Liver (tissue), 3 donors: ENCODE results near the gene GCC2.
"Not testable (repeated sequence)": the region's sequence is repeated elsewhere in the genome, so short reads cannot be mapped to it uniquely, and the experiment has no call there.

ENCODE experiments used
- HNF4A ChIP-seq, 2 donors: conservative IDR thresholded peaks; 2 replicates each; pipeline ENCODE4 v1.6.1; 2016; ENCODE audit warnings: antibody characterized with exemption in 2 of 2, mild to moderate bottlenecking in 2 of 2
- HNF4G ChIP-seq: IDR thresholded peaks from 2 replicates; pipeline ENCODE4 v1.6.1; 2016; ENCODE audit warnings: antibody characterized with exemption
- YY1 ChIP-seq: IDR thresholded peaks from 2 replicates; pipeline ENCODE4 v1.6.1; 2016; ENCODE audit warnings: antibody characterized with exemption, mild to moderate bottlenecking
- TF ChIP-seq, protein P1 (sequence below): fragments of 150-350 bp; IDR thresholded peaks from 2 replicates; pipeline ENCODE4 v1.5.1; 2017; ENCODE audit warnings: improper control_type of control experiment, low read depth, low read length; ENCODE audit not compliant: missing input control
- donor health status: healthy.
- donor health status: healthy.

- not testable (repeated sequence) for TF ChIP-seq HNF4A (conservative IDR thresholded peaks at IDR 0.05); HNF4G; YY1
- TF ChIP-seq, protein P1, sequence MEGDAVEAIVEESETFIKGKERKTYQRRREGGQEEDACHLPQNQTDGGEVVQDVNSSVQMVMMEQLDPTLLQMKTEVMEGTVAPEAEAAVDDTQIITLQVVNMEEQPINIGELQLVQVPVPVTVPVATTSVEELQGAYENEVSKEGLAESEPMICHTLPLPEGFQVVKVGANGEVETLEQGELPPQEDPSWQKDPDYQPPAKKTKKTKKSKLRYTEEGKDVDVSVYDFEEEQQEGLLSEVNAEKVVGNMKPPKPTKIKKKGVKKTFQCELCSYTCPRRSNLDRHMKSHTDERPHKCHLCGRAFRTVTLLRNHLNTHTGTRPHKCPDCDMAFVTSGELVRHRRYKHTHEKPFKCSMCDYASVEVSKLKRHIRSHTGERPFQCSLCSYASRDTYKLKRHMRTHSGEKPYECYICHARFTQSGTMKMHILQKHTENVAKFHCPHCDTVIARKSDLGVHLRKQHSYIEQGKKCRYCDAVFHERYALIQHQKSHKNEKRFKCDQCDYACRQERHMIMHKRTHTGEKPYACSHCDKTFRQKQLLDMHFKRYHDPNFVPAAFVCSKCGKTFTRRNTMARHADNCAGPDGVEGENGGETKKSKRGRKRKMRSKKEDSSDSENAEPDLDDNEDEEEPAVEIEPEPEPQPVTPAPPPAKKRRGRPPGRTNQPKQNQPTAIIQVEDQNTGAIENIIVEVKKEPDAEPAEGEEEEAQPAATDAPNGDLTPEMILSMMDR, result not testable (repeated sequence)
These were observed 13.4 kb upstream of the GCC2 start for GRCh38 chr2:108435578-108435977.
